Activated CD4-positive, CD25-positive, alpha-beta regulatory T cell treated with anti-CD3 and anti-CD28 coated beads, Interleukin-2, amount 50 U/mL, for 24 hours (primary cell): ENCODE results near the gene MYO1D.
"Not testable (repeated sequence)": the region's sequence is repeated elsewhere in the genome, so short reads cannot be mapped to it uniquely, and the experiment has no call there.

ENCODE experiments used
- ATAC-seq, 2 donors: fragments of 150-1000 bp; cut with Tn5 transposase; one replicate each; pipeline ENCODE4 v1.10.0; 2021; ENCODE audit warnings: mild to moderate bottlenecking in 1 of 2, moderate library complexity in 1 of 2

The MYO1D gene

GRCh38 chr17:32565401-32565800 lies 311.5 kb downstream of the MYO1D start:
- ATAC-seq: no peak

- ATAC-seq: peak in 1 of 2 donors; percentile 71
Measured at GRCh38 chr17:32564325-32564724, 312.6 kb downstream of the MYO1D start.

GRCh38 chr17:32563583-32563982 lies 313.3 kb downstream of the MYO1D start:
- no peak for ATAC-seq

GRCh38 chr17:32558997-32559650 lies 317.8 kb downstream of the MYO1D start:
- ATAC-seq: no peak

GRCh38 chr17:32558326-32558955 lies 318.5 kb downstream of the MYO1D start:
- ATAC-seq: no peak

GRCh38 chr17:32555611-32556310 lies 321.2 kb downstream of the MYO1D start:
- ATAC-seq: no peak

GRCh38 chr17:32553168-32553567 lies 323.8 kb downstream of the MYO1D start:
- ATAC-seq: no peak

GRCh38 chr17:32552280-32552679 lies 324.6 kb downstream of the MYO1D start:
- ATAC-seq: no peak

GRCh38 chr17:32551186-32551955 lies 325.6 kb downstream of the MYO1D start:
- peak; percentile 95 to 98 for ATAC-seq

- no peak for ATAC-seq
Measured at GRCh38 chr17:32549559-32549958, 327.4 kb downstream of the MYO1D start.

- no peak for ATAC-seq
Measured at GRCh38 chr17:32546031-32546444, 330.9 kb downstream of the MYO1D start.

GRCh38 chr17:32542186-32542585 lies 334.7 kb downstream of the MYO1D start:
- no peak for ATAC-seq

GRCh38 chr17:32541640-32542039 lies 335.3 kb downstream of the MYO1D start:
- ATAC-seq: no peak

GRCh38 chr17:32536736-32537643 lies 339.9 kb downstream of the MYO1D start:
- ATAC-seq: no peak

GRCh38 chr17:32533296-32533695 lies 343.6 kb downstream of the MYO1D start:
- no peak for ATAC-seq

GRCh38 chr17:32529604-32530003 lies 347.3 kb downstream of the MYO1D start:
- ATAC-seq: no peak

GRCh38 chr17:32528825-32529224 lies 348.1 kb downstream of the MYO1D start:
- ATAC-seq: no peak

GRCh38 chr17:32527146-32527545 lies 349.8 kb downstream of the MYO1D start:
- no peak for ATAC-seq

- no peak for ATAC-seq
Measured at GRCh38 chr17:32525122-32525521, 351.8 kb downstream of the MYO1D start.

- not testable (repeated sequence) for ATAC-seq
Measured at GRCh38 chr17:32524553-32524880, 352.4 kb downstream of the MYO1D start.

- ATAC-seq: peak; percentile 55 to 66
Measured at GRCh38 chr17:32523827-32524552, 352.9 kb downstream of the MYO1D start.
